Measurements from ENCODE around the gene HYAL3.

- TF ChIP-seq POLR2A (IDR thresholded peaks at IDR 0.05) (no peak), CTCF (IDR thresholded peaks at IDR 0.05) (no peak)
Observed at GRCh38 chr3:50318163-50318562, 19.0 kb upstream of the HYAL3 start.

Data from tibial nerve (tissue), 3 donors.